Tibial artery (tissue), 4 donors: ENCODE measurements around the gene FRMD4A.

ENCODE experiments used
- DNase-seq, 2 donors: peaks; one replicate each; pipeline ENCODE4 v3.0.0-alpha.2; 2019
- H3K27ac ChIP-seq, 2 donors: fragments of 200-600 bp; sonication (generic) in 1 of 2; 1 replicate in 1 of 2; 2 replicates in 1 of 2; pipeline ENCODE4 v1.5.1; 2018 to 2019; ENCODE audit warnings: mild to moderate bottlenecking in 1 of 2
- H3K27me3 ChIP-seq, 2 donors: fragments of 200-600 bp; sonication (generic) in 1 of 2; one replicate each; pipeline versions ENCODE4 v1.5.1 to v1.6.0; 2016 to 2019
- H3K36me3 ChIP-seq, 3 donors: fragments of 200-600 bp; sonication (generic) in 2 of 3; one replicate each; pipeline ENCODE4 v1.5.1; 2016 to 2019; ENCODE audit warnings: mild to moderate bottlenecking in 2 of 3
- H3K4me1 ChIP-seq, 4 donors: fragments of 200-600 bp; sonication (generic) in 2 of 4; 1 replicate in 3 of 4; 2 replicates in 1 of 4; pipeline ENCODE4 v1.5.1; 2016 to 2019
- H3K4me3 ChIP-seq, 2 donors: fragments of 200-600 bp; sonication (generic) in 1 of 2; 1 replicate in 1 of 2; 2 replicates in 1 of 2; pipeline ENCODE4 v1.5.1; 2018 to 2019; ENCODE audit warnings: mild to moderate bottlenecking in 2 of 2
- H3K9me3 ChIP-seq, 3 donors: fragments of 200-600 bp; sonication (generic) in 1 of 3; one replicate each; pipeline ENCODE4 v1.5.1; 2016 to 2019
- CTCF ChIP-seq, 2 experiments: fragments of 200-600 bp in 1 of 2; fragments of 450-650 bp in 1 of 2; IDR thresholded peaks; one replicate each; pipeline ENCODE4 v1.5.1; 2017 to 2019; ENCODE audit warnings: antibody characterized with exemption in 2 of 2, mild to moderate bottlenecking in 1 of 2, moderate library complexity in 1 of 2
- intact Hi-C: fragments of 100-400 bp; cut with DNase I; formaldehyde crosslinking; loops from one replicate; pipeline ENCODE4 v1.15.0; 2023; ENCODE audit warnings: low total_unique reads

Gene FRMD4A

GRCh38 chr10:14330388-14331061, at the start of gene FRMD4A:
Gene FRMD4A (minus strand): TSS chr10:14330924.
- no peak for TF ChIP-seq CTCF (IDR thresholded peaks at IDR 0.05)
- Histone ChIP-seq H3K36me3 (no peaks in the 10 kb centered on the region), H3K9me3 (no peaks in the 10 kb centered on the region), H3K27me3 (peaks cover 0 to 49% of the 10 kb centered on the region in 2 donors), H3K4me3 (no peak within 1 kb of the TSS), H3K27ac (no peak within 1 kb of the TSS), H3K4me1 (no peaks in the 10 kb centered on the region)
- DNase-seq: no peak
- intact Hi-C loops: no loop called here

- Histone ChIP-seq H3K4me3 (no peak overlapping the region), H3K27me3 (peaks cover 0 to 2% of the 10 kb centered on the region in 2 donors), H3K9me3 (no peaks in the 10 kb centered on the region), H3K27ac (no peak overlapping the region), H3K36me3 (no peaks in the 10 kb centered on the region), H3K4me1 (no peaks in the 10 kb centered on the region)
- no peak for TF ChIP-seq CTCF (IDR thresholded peaks at IDR 0.05)
- no peak for DNase-seq
- intact Hi-C loops: no loop called here
Observed at GRCh38 chr10:14379556-14380280, 49.0 kb upstream of the FRMD4A start.

- TF ChIP-seq CTCF (IDR thresholded peaks at IDR 0.05): no peak
- H3K4me3 ChIP-seq: no peak overlapping the region
- intact Hi-C loops: no loop called here
- H3K27ac ChIP-seq: no peak overlapping the region
- DNase-seq: no peak
- no peaks in the 10 kb centered on the region for H3K9me3 ChIP-seq
- H3K36me3 ChIP-seq: no peaks in the 10 kb centered on the region
- H3K4me1 ChIP-seq: no peaks in the 10 kb centered on the region
- peaks cover 0 to 6% of the 10 kb centered on the region in 2 donors for H3K27me3 ChIP-seq
Observed at GRCh38 chr10:14378387-14378960, 47.8 kb upstream of the FRMD4A start.

GRCh38 chr10:14377591-14378175, 47.0 kb upstream of the FRMD4A start:
- Histone ChIP-seq H3K36me3 (no peaks in the 10 kb centered on the region), H3K4me1 (no peaks in the 10 kb centered on the region), H3K4me3 (no peak overlapping the region), H3K27me3 (peaks cover 0 to 6% of the 10 kb centered on the region in 2 donors), H3K9me3 (no peaks in the 10 kb centered on the region), H3K27ac (no peak overlapping the region)
- DNase-seq: no peak
- intact Hi-C loops: no loop called here
- TF ChIP-seq CTCF (IDR thresholded peaks at IDR 0.05): no peak

- H3K27ac ChIP-seq: no peak overlapping the region
- intact Hi-C loops: no loop called here
- H3K4me3 ChIP-seq: no peak overlapping the region
- H3K36me3 ChIP-seq: no peaks in the 10 kb centered on the region
- no peak for DNase-seq
- H3K27me3 ChIP-seq: peaks cover 0 to 6% of the 10 kb centered on the region in 2 donors
- H3K4me1 ChIP-seq: no peaks in the 10 kb centered on the region
- no peak for TF ChIP-seq CTCF (IDR thresholded peaks at IDR 0.05)
- no peaks in the 10 kb centered on the region for H3K9me3 ChIP-seq
Observed at GRCh38 chr10:14374745-14375445, 44.2 kb upstream of the FRMD4A start.
